Activated T-cell treated with anti-CD3 and anti-CD28 coated beads, Interleukin-2, amount 50 U/mL, for 24 hours (primary cell): Measurements from ENCODE around the gene C1orf167.

Experiments used
- DNase-seq: peaks from one replicate; pipeline ENCODE4 v3.0.0-alpha.2; 2020
- H3K27ac Mint-ChIP-seq: 2 replicates; pipeline ENCODE4 v1.8.0; 2020; ENCODE audit warnings: mild to moderate bottlenecking, mixed read lengths
- H3K27me3 Mint-ChIP-seq: 2 replicates; pipeline ENCODE4 v1.8.0; 2020; ENCODE audit warnings: mixed read lengths
- H3K36me3 Mint-ChIP-seq: 2 replicates; pipeline ENCODE4 v1.8.0; 2020; ENCODE audit warnings: low read depth, mixed read lengths
- H3K4me1 Mint-ChIP-seq: 2 replicates; pipeline ENCODE4 v1.8.0; 2020; ENCODE audit warnings: low read depth, mixed read lengths
- H3K4me3 Mint-ChIP-seq: 2 replicates; pipeline ENCODE4 v1.8.0; 2020; ENCODE audit warnings: mild to moderate bottlenecking, moderate library complexity, mixed read lengths
- H3K9me3 Mint-ChIP-seq: 2 replicates; pipeline ENCODE4 v1.8.0; 2020; ENCODE audit warnings: mixed read lengths

C1orf167 gene

DNA sequence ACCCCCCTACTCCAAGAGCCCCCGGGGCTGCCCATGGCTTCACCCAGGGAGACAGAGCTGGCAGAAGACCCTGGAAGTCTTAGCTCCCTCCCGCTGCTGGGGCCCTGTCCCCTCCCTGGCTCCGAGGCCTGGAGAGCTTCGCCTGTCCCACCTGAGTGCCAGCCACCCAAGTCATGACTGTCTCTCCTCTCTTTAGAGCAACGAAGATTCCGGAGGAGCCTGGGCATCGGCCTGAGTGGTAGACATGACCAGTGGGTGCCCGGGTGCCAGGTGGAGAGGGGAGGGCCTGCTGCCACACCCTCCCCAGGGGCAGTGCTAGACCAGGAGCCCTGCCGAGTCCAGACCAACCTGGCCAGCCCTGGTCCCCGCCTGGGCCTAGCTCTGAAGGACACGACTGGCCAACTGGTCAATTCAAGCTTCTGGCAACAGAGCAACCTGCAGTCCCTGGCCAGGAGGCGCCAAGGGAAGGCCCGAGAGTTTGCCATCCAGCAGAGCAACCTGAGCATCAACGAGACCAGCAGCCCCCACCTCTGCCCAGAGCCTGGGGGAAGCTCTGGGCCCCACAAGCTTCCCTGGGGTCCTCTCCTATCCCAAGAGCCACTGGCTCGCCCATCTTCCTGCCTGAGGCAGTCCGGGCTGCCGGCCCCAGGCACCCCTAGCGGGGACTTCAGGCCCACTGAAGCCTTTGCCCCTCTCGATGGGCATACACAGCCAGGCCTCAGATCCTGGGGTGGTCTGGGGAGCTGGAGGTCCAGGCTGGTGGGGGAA is 3.9 kb downstream of the C1orf167 start:
- Mint-ChIP-seq H3K27me3 (peaks cover 30% of the 10 kb centered on the region), H3K9me3 (no peaks in the 10 kb centered on the region), H3K4me1 (peaks cover 6% of the 10 kb centered on the region), H3K27ac (no peak overlapping the region), H3K36me3 (no peaks in the 10 kb centered on the region), H3K4me3 (no peak overlapping the region)
- DNase-seq: no peak

DNA sequence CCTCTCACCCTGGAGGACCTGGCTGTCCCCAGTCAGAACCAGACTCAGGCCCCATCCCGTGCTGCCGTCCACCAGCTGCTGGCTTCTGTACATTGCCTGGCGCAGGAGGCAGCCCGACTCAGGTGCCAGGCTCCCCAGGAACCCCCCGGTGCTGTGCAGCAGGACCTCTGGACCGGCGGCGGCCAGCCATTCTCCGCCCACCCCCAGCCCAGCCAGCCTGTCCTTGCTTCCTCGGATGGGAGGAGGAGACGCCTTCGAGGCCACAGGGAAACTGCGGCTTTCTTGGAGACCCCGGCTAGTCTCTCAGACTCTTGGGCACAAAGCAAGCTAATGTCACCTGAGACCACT is 4.4 kb downstream of the C1orf167 start:
- Mint-ChIP-seq H3K36me3 (no peaks in the 10 kb centered on the region), H3K27ac (no peak overlapping the region), H3K4me1 (peaks cover 5% of the 10 kb centered on the region), H3K27me3 (peaks cover 25% of the 10 kb centered on the region), H3K4me3 (no peak overlapping the region), H3K9me3 (no peaks in the 10 kb centered on the region)
- DNase-seq: no peak

DNA sequence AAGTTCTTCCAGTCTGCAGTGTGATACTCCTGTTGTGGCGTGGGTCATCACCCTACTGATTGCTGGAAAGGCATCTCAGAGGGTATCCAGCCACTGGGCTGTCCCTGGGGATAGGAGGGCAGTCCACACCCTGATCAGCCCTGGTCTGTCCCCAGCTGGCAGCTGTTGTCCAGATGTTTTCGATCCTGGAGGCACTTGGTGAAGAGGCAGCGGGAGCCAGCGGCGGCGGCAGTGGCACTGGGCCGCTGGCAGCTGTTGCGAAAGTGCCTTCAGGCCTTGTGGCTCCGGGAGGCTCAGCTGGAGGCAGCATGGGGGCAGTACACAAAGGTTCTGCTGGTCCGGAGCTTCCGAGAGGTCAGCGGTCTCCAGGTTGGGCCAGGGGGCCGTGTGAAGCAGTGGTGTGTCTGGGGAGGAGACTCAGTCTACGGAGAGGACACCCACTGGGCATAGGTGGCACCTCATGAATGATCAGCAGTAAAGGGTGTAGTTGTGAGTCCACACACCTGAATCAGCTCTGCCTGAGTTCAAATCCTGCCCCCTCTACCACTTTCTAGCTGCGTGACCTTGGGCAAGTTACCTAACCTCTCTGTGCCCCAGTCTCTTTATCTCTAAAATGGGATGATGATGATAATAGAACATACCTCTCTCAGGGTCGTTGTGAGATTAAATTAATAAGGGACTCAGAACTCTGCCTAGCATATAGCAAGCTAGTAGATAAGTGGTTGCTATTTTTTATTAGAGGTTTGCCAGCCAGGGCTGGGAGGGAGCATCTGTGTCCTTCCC is 6.1 kb downstream of the C1orf167 start:
- no peaks in the 10 kb centered on the region for H3K4me1 Mint-ChIP-seq
- H3K36me3 Mint-ChIP-seq: no peaks in the 10 kb centered on the region
- no peak overlapping the region for H3K4me3 Mint-ChIP-seq
- no peak overlapping the region for H3K27ac Mint-ChIP-seq
- DNase-seq: no peak
- H3K27me3 Mint-ChIP-seq: peaks cover 8% of the 10 kb centered on the region
- H3K9me3 Mint-ChIP-seq: no peaks in the 10 kb centered on the region

DNA sequence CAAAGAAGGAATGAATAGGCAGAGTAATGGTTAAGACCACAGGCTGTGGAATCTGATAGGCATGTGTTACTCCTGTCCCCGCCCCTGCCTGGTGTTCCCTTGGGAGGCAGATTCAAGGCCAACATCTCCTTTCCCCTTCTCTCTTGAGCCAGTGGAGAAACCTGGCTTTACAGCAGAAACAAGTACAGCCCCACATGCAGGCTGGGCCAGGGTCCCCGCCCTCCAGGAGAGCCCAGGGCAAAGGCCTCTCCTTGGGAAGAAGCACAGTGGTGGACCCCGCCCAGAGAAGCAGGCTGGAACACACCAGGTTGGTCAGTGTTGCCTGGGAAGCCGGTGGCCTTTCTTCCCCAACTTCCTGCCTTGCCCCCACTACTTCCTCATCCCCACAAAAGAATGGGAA is 6.8 kb downstream of the C1orf167 start:
- Mint-ChIP-seq H3K9me3 (no peaks in the 10 kb centered on the region), H3K27ac (no peak overlapping the region), H3K4me1 (no peaks in the 10 kb centered on the region), H3K36me3 (no peaks in the 10 kb centered on the region), H3K4me3 (no peak overlapping the region), H3K27me3 (peaks cover 2% of the 10 kb centered on the region)
- no peak for DNase-seq

DNA sequence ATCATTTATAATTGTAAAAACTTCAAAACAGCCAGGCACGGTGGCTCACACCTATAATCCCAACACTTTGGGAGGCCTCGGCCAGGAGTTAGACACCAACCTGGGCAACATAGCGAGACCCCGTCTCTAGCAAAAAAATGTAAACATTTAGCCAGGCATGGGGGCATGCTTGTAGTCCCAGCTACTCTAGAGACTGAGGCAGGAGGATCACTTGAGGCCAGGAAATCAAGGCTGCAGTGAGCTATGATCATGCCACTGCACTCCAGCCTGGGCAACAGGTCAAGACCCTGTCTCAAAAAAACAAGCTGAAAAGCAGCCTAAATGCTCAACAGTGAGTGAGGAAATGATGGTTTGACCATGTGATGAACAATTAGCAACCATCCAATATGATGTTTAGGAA is 7.3 kb downstream of the C1orf167 start:
- Mint-ChIP-seq H3K36me3 (no peaks in the 10 kb centered on the region), H3K27ac (no peak overlapping the region), H3K27me3 (no peaks in the 10 kb centered on the region), H3K9me3 (no peaks in the 10 kb centered on the region), H3K4me3 (no peak overlapping the region), H3K4me1 (no peaks in the 10 kb centered on the region)
- no peak for DNase-seq

DNA sequence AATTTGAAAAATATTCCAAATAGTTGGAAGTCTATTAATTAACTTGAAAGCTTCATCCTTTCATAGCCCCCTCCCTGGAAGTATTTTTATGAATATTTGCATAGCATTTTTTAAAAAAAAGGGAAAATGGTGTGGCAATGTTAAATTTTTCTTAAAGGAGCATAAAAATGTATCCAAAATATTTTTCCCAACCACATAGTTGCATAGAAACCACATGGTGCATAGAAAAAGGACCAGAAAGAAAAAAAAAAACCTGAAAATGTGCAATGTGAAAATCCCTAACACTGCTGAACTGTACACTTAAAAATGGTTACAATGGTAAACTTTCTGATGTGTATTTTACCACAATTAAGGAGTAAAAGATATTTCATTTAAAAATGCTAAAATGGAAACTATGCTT is 8.0 kb downstream of the C1orf167 start:
- no peaks in the 10 kb centered on the region for H3K4me1 Mint-ChIP-seq
- no peaks in the 10 kb centered on the region for H3K9me3 Mint-ChIP-seq
- H3K36me3 Mint-ChIP-seq: no peaks in the 10 kb centered on the region

DNA sequence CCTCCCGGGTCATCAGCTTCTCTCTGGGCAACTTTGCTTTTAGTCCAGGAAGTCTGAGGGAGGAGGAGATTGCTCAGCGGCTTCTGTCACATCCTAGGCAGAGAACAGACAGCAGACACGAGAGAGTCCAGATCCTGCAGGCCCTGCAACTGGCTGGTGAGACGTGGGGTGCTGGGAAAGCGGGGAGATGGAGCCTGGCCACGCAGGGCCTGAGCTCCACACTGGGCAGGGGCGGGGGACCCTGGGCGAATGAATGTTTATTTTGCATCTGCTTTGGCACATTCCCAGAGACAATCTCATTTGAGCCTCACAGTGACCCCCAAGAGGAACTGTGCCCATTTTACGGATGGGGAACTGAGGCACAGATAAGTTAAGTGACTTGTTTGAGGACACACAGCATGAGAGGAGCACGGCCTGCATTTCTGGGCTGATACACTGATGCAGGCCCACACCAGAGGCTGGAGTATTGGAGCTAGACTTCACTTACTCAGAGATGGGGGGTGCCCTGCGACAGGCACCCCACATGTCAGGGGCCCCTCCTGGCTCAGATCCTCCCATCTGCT is 9.6 kb downstream of the C1orf167 start:
- H3K27ac Mint-ChIP-seq: no peak overlapping the region
- DNase-seq: no peak
- H3K27me3 Mint-ChIP-seq: no peaks in the 10 kb centered on the region
- no peak overlapping the region for H3K4me3 Mint-ChIP-seq
- H3K9me3 Mint-ChIP-seq: no peaks in the 10 kb centered on the region
- no peaks in the 10 kb centered on the region for H3K36me3 Mint-ChIP-seq
- H3K4me1 Mint-ChIP-seq: no peaks in the 10 kb centered on the region

More for the DNA sequence above, 8.0 kb downstream of the C1orf167 start:
- no peak for DNase-seq
- Mint-ChIP-seq H3K27me3 (no peaks in the 10 kb centered on the region), H3K27ac (no peak overlapping the region), H3K4me3 (no peak overlapping the region)

DNA sequence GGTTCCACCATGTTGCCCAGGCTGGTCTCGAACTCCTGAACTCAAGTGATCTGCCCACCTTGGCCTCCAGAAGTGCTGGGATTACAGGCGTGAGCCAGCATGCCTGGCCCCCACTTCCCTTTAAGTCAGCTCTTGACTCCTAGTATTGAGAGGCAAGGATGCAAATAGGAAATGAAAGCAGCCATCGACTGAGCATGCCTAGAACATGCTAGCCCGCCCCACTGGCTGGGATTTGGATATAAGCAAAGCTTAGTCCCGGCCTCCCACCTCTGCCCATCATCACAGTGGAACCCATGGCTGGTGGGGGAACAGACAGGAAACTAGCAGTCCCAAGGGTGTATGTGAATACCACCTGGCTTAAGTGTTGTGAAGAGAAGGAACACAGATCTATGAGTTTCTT is 10.5 kb downstream of the C1orf167 start:
- Mint-ChIP-seq H3K4me1 (no peaks in the 10 kb centered on the region), H3K27ac (no peak overlapping the region), H3K36me3 (no peaks in the 10 kb centered on the region), H3K27me3 (no peaks in the 10 kb centered on the region), H3K4me3 (no peak overlapping the region), H3K9me3 (no peaks in the 10 kb centered on the region)
- DNase-seq: no peak

DNA sequence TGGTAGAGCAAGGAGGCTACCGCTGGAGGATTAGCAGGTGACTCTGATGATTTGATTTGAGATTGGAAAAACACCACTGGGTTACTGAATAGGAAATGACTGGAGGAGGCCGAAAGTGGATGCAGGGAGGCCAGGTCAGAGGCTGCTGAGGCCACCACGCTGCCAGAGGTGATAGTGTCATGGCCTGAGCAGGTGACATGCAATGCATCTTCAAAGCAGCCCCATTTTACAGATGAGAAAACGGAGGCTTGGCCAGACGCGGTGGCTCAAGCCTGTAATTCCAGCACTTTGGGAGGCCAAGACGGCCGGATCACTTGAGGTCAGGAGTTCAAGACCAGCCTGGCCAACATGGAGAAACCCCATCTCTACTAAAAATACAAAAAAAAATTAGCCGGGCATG is 12.8 kb downstream of the C1orf167 start:
- Mint-ChIP-seq H3K27ac (no peak overlapping the region), H3K4me1 (no peaks in the 10 kb centered on the region), H3K27me3 (no peaks in the 10 kb centered on the region), H3K9me3 (no peaks in the 10 kb centered on the region), H3K36me3 (no peaks in the 10 kb centered on the region), H3K4me3 (no peak overlapping the region)
- DNase-seq: no peak

DNA sequence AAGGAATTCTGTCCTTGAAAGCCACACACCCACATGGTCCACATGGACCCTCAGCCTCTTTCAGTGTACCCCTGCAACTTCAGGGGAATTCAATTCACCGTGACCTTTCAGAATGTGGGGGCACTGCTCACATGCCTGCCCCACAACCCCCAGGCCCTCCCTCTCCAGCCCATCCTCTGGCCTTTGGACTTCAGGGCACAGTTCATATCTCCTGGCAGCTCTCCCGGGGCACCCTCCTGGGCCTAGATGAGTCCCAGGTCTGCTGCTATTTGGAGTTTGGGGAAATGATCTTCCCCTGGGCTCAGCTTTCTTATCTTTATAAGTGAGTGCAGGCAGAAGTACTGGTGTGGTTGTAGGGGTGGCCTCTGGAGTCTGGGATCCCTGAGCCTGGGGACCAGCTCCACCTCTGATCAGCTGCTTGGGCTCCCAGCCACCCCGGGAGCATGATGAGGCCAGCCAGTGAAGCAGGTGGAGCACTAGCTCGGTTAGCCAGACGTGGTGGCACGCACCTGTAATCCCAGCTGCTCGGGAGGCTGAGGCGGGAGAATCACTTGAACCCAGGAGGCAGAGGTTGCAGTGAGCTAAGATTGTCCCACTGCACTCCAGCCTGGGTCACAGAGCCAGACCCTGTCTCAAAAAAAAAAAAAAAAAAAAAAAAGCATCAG is 15.8 kb downstream of the C1orf167 start:
- Mint-ChIP-seq H3K27ac (no peak overlapping the region), H3K27me3 (no peaks in the 10 kb centered on the region), H3K9me3 (no peaks in the 10 kb centered on the region), H3K36me3 (no peaks in the 10 kb centered on the region), H3K4me3 (no peak overlapping the region), H3K4me1 (no peaks in the 10 kb centered on the region)
- DNase-seq: no peak

DNA sequence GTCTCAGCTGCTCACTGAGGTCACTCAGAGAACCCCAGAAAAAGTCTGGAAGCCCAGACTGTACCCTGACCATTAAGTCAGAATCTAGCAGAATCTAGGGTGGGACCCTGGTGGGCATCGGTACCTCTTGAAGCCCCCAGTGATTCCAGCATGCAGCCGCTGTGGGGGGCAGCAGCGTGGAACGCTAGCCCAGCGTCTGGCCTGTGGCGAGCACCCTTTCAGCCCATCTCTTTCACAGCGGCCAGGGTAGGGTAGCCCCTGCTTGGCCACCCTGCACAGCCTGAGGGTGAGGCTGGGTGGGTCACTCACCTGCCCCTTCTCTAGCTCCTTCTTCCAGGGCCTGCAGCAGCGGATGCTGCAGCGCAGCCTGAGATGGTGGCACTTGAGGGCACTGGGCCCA is 16.3 kb downstream of the C1orf167 start:
- H3K36me3 Mint-ChIP-seq: no peaks in the 10 kb centered on the region
- H3K27me3 Mint-ChIP-seq: no peaks in the 10 kb centered on the region
- H3K4me1 Mint-ChIP-seq: no peaks in the 10 kb centered on the region
- no peak overlapping the region for H3K4me3 Mint-ChIP-seq
- no peak overlapping the region for H3K27ac Mint-ChIP-seq
- no peak for DNase-seq
- no peaks in the 10 kb centered on the region for H3K9me3 Mint-ChIP-seq

DNA sequence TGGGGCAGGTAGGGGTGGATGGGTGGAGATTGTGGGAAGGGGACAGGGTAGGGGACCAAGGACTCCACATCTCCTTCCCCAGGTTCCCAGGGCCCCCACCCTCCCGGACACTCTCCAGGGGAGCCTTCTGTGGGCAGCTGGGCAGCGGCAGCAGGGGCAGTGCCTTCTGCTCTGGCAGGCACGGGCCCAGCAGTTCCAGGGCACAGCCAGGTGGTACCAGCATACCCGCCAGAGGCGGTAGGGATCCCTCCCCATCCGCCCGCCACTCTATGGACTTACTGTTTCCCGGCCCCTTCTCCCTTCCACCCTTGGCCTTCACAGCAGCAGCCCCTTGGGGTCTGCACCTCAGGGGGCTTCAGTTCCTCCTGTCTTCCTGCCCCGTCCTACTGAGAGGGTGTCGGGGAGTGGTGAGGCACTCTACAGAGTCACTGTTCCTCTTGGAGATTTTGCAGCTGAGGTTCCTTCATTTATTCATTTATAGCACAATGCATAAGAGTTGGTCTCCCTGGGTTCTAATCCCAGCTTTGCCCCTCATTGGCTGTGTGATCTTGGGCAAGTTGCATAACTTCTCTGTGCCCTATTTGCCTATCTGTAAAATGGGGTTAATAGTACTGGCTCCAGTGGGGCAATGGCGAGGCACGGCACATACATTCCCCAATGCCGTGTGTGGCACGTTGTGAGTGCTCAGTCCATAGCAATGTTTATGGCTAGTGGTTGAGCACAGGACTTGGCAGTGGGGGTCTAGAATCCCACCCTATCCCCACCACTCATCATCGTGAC is 17.0 kb downstream of the C1orf167 start:
- Mint-ChIP-seq H3K27me3 (no peaks in the 10 kb centered on the region), H3K4me1 (no peaks in the 10 kb centered on the region), H3K9me3 (no peaks in the 10 kb centered on the region), H3K4me3 (no peak overlapping the region), H3K27ac (no peak overlapping the region), H3K36me3 (no peaks in the 10 kb centered on the region)
- DNase-seq: no peak

DNA sequence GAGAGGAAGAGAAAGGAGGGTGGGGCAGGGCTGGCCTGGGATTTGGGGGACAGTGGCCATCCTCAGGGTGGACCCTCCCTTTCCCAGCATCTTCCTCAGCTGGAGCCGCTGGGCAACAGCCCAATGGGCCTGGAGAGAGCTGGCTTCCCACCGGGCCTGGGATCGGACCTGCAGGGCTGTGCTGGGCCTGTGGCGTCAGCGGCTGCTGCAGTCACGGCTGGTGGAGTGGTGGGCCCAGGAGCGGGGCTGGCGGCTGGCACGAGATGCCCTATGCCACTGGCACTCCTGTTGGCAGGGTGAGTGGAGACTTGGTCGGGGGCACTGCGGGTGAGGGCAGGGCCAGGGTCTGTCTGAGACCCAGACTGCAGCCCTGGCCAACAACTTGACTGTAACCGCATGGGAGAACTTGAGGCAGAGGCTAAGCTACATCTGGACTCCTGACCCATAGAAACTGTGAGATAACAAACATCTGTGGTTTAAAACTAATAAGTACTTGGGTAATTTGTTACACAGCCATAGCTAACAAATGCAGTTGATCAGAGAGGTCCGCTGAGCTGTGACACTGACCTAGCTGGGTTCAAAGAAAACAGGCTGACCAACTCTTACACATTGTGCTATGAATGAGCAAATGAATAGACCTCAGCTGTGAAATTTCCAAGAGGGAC is 17.9 kb downstream of the C1orf167 start:
- peaks cover 2% of the 10 kb centered on the region for H3K4me1 Mint-ChIP-seq
- no peaks in the 10 kb centered on the region for H3K27me3 Mint-ChIP-seq
- no peak overlapping the region for H3K4me3 Mint-ChIP-seq
- no peaks in the 10 kb centered on the region for H3K9me3 Mint-ChIP-seq
- H3K36me3 Mint-ChIP-seq: no peaks in the 10 kb centered on the region
- no peak overlapping the region for H3K27ac Mint-ChIP-seq
- DNase-seq: no peak
